K562 (cell line): ENCODE data around the gene EXOC4. TPM values are rescaled to one million over a fixed set of nuclear protein-coding genes. Genes with fewer than 3 reads are reported as not detected.

Experiments used
- ATAC-seq: fragments of 200-7000 bp; cut with Tn5 transposase; 3 replicates; pipeline ENCODE4 v1.9.1; 2020; ENCODE audit warnings: moderate library complexity
- BruUV-seq: library from RNA; stranded (reverse); fragments of 400-500 nt; replicated peaks from 2 replicates; lab custom pipeline; 2021; lab: Mats Ljungman, UMichigan
- CTCF ChIA-PET: fragments of 300-600 bp; formaldehyde crosslinking; extraction: SDS; loops from one replicate; lab custom pipeline; 2021; ENCODE audit warnings: low intra/inter-chr PET ratio; lab: Yijun Ruan, JAX
- POLR2A ChIA-PET: fragments of 300-600, 350-650 bp; sonication (Branson Sonifier 250); formaldehyde crosslinking; extraction: SDS; loops from one replicate; lab custom pipeline; 2021; ENCODE audit warnings: antibody characterized with exemption, inconsistent platforms; lab: Yijun Ruan, JAX
- DNase-seq, 4 experiments: peaks; one replicate each; pipeline versions ENCODE4 v3.0.0 to v3.0.0-alpha.2; 2011 to 2018; ENCODE audit warnings: low spot score in 3 of 4, mixed read lengths in 3 of 4; ENCODE audit errors: extremely low read depth in 1 of 4
- FAIRE-seq: peaks from 2 replicates; lab custom pipeline; 2011; peaks lifted over from hg19 to GRCh38; lab: Jason Lieb, UNC
- H2AFZ ChIP-seq: 2 replicates; pipeline ENCODE4 v1.6.0; 2011; ENCODE audit warnings: low read depth, low read length, control low read depth, inconsistent platforms
- H3K27ac ChIP-seq: fragments of 200-600 bp; 3 replicates; pipeline ENCODE4 v1.8.0; 2011; ENCODE audit warnings: low read depth, mild to moderate bottlenecking, control low read depth, inconsistent platforms, low read length, moderate library complexity, mixed read lengths; ENCODE audit errors: extremely low read depth
- H3K27me3 ChIP-seq, 2 experiments: fragments of 300-600 bp in 1 of 2; 2 replicates in 1 of 2; 3 replicates in 1 of 2; pipeline versions ENCODE4 v1.6.0 to v1.8.0; 2011; ENCODE audit warnings: inconsistent platforms in 2 of 2, low read length in 2 of 2, mild to moderate bottlenecking in 1 of 2, mixed read lengths in 1 of 2, moderate library complexity in 1 of 2; ENCODE audit not compliant: control insufficient read depth in 2 of 2, insufficient read depth in 2 of 2
- H3K36me3 ChIP-seq: fragments of 300-600 bp; 3 replicates; pipeline ENCODE4 v1.8.0; 2011; ENCODE audit warnings: mild to moderate bottlenecking, low read length, inconsistent platforms; ENCODE audit not compliant: control insufficient read depth, insufficient read depth
- H3K4me1 ChIP-seq, 2 experiments: fragments of 200-600 bp in 1 of 2; replicated peaks in 1 of 2; 2 replicates in 1 of 2; 3 replicates in 1 of 2; pipeline versions ENCODE4 v1.5.1 to v1.8.0; 2011; ENCODE audit warnings: inconsistent platforms in 2 of 2, low read length in 2 of 2, mild to moderate bottlenecking in 1 of 2, mixed read lengths in 1 of 2, moderate library complexity in 1 of 2; ENCODE audit not compliant: control insufficient read depth in 2 of 2, insufficient read depth in 2 of 2
- H3K4me2 ChIP-seq: 2 replicates; pipeline ENCODE4 v1.6.1; 2011; ENCODE audit warnings: low read length, control low read depth, inconsistent platforms, mixed read lengths; ENCODE audit not compliant: insufficient read depth
- H3K4me3 ChIP-seq: fragments of 200-600 bp; sonication (generic), shearing (Covaris generic); 2 replicates; pipeline ENCODE4 v1.5.1; 2016; ENCODE audit warnings: control low read depth, inconsistent platforms
- H3K79me2 ChIP-seq: fragments of 200-600 bp; 3 replicates; pipeline ENCODE4 v1.8.0; 2011; ENCODE audit warnings: low read length, inconsistent platforms; ENCODE audit not compliant: control insufficient read depth, insufficient read depth
- H3K9ac ChIP-seq, 2 experiments: 2 replicates each; pipeline versions ENCODE4 v1.6.0 to v1.6.1; 2011; ENCODE audit warnings: low read depth in 2 of 2, low read length in 2 of 2, control low read depth in 1 of 2, inconsistent platforms in 1 of 2, mild to moderate bottlenecking in 1 of 2, mixed read lengths in 1 of 2; ENCODE audit not compliant: insufficient read depth in 1 of 2
- H3K9me1 ChIP-seq: one replicate; pipeline ENCODE4 v1.6.0; 2011; ENCODE audit warnings: inconsistent platforms, mild to moderate bottlenecking, low read length, moderate library complexity; ENCODE audit not compliant: control insufficient read depth, insufficient read depth
- H3K9me3 ChIP-seq: replicated peaks from 2 replicates; pipeline ENCODE4 v1.5.1; 2011; ENCODE audit warnings: low read depth, low read length, inconsistent platforms; ENCODE audit not compliant: control insufficient read depth, insufficient read depth
- H4K20me1 ChIP-seq: replicated peaks from 2 replicates; pipeline ENCODE4 v1.6.1; 2011; ENCODE audit warnings: low read length, inconsistent platforms, mixed read lengths; ENCODE audit not compliant: control insufficient read depth, insufficient read depth
- CREBBP ChIP-seq: IDR thresholded peaks from one replicate; pipeline ENCODE4 v1.6.1; 2012; ENCODE audit warnings: low read depth, mild to moderate bottlenecking, control low read depth, inconsistent platforms, low read length
- GTF2B ChIP-seq: IDR thresholded peaks from 2 replicates; pipeline ENCODE4 v1.6.1; 2011; ENCODE audit not compliant: insufficient read length; ENCODE audit errors: extremely low read depth
- HMGN3 ChIP-seq: IDR thresholded peaks from 2 replicates; pipeline ENCODE4 v1.6.1; 2011; ENCODE audit warnings: borderline replicate concordance, low read depth, mild to moderate bottlenecking, mixed read lengths, low read length; ENCODE audit not compliant: insufficient read length; ENCODE audit errors: extremely low read depth
- MGA ChIP-seq: fragments of 450-650 bp; IDR thresholded peaks from 2 replicates; pipeline ENCODE4 v1.6.1; 2016; ENCODE audit warnings: mild to moderate bottlenecking, moderate library complexity
- MIER1 ChIP-seq: fragments of 450-650 bp; IDR thresholded peaks from 2 replicates; pipeline ENCODE4 v1.6.1; 2016; ENCODE audit warnings: antibody characterized with exemption, mild to moderate bottlenecking, low read depth
- SMAD3 ChIP-seq: fragments of 450-650 bp; formaldehyde crosslinking; conservative IDR thresholded peaks from 2 replicates; pipeline ENCODE4 v1.4.0; 2020; ENCODE audit warnings: mild to moderate bottlenecking
- SRSF3 ChIP-seq: fragments of 200-400 bp; formaldehyde crosslinking; IDR thresholded peaks from 2 replicates; pipeline ENCODE4 v1.6.1; 2016; ENCODE audit warnings: mild to moderate bottlenecking, low read length, moderate library complexity; ENCODE audit not compliant: insufficient read depth
- WGBS: fragments of 100-300 bp; shearing (Covaris generic); methylation state at CpG from one replicate; pipeline ENCODE4 v1.1.6; 2016; ENCODE audit warnings: low coverage, mixed read lengths; ENCODE audit not compliant: insufficient coverage; ENCODE audit errors: missing lambda C conversion rate; 5-methylcytosine and 5-hydroxymethylcytosine counted together
- in situ Hi-C: fragments of 300-500 bp; cut with MboI; formaldehyde crosslinking; loops from 4 replicates; pipeline ENCODE4 v1.15.0; 2018; ENCODE audit warnings: inconsistent platforms, mixed read lengths
- intact Hi-C: fragments of 100-400 bp; cut with micrococcal nuclease; formaldehyde crosslinking; loops from 2 replicates; pipeline ENCODE4 v1.14.2; 2022
- polyA plus RNA-seq, 8 experiments: library from polyadenylated mRNA; depleted of rRNA in 4 of 8; stranded (reverse) in 5 of 8; unstranded in 3 of 8; fragments of >200 nt; fragmentation: Nextera tagmentation in 2 of 8; fragmentation: Illumina TruSeq in 1 of 8; extraction: Ambion mirVana in 2 of 8; extraction: Trizol in 1 of 8; gene quantifications; 2 replicates each; pipeline versions ENCODE4 v1.2.1 to v1.2.3, GENCODE V29; 2011 to 2014; ENCODE audit warnings: inconsistent platforms in 1 of 8, missing spikeins in 1 of 8
- total RNA-seq, 7 experiments: library from RNA; depleted of rRNA in 6 of 7; stranded (reverse); fragments of >200 nt in 6 of 7; fragmentation: Illumina TruSeq in 2 of 7; extraction: Trizol in 2 of 7; gene quantifications; 2 replicates each; pipeline versions ENCODE4 v1.2.1 to v1.2.3, GENCODE V29; 2011 to 2021; ENCODE audit warnings: low replicate concordance in 1 of 7

Gene EXOC4
- total and polyA plus RNA-seq, 9 of the 15 experiments (the other 6 are each of a cell fraction or from before 2014, with no cell fraction given), result 18.5 to 73.1 (median 46.6) TPM

- POLR2A ChIA-PET, result interaction anchor here (0.6 to 1.2 kb wide), 2 partner anchors 12 to 20 kb away, joined by 3 to 4 read pairs; no protein-coding TSS in a partner anchor
- Histone ChIP-seq H3K9me3 (no peaks in the 10 kb centered on the region), H4K20me1 (no peaks in the 10 kb centered on the region), H3K4me2 (no peak overlapping the region), H3K36me3 (no peaks in the 10 kb centered on the region), H3K4me1 (peaks cover 0 to 4% of the 10 kb centered on the region in 2 experiments; a peak in 2 of 5 replicates), H3K9me1 (no peaks in the 10 kb centered on the region), H3K27me3 (no peaks in the 10 kb centered on the region), H3K9ac (no peak overlapping the region), H2AFZ (no peak overlapping the region), H3K27ac (no peak overlapping the region), H3K79me2 (no peaks in the 10 kb centered on the region), H3K4me3 (no peak overlapping the region)
- in situ Hi-C loops (no loop called here), intact Hi-C loops (no loop called here)
- no peak for DNase-seq
- ATAC-seq, result no peak
- 26% methylated on average over 3 of the region's 3 CpGs for WGBS
- FAIRE-seq, result no peak
- CTCF ChIA-PET, result no interaction called here
- BruUV-seq, result no TSS peak
- TF ChIP-seq SRSF3 (no peak), MIER1 (no peak), GTF2B (no peak), SMAD3 (no peak), CREBBP (no peak), HMGN3 (no peak), MGA (no peak)
Observed at GRCh38 chr7:133681529-133681928, 428.7 kb downstream of the EXOC4 start.
